Kidney (tissue), 14 donors: ENCODE measurements around the gene VWA3A. TPM values are rescaled to one million over a fixed set of nuclear protein-coding genes. Genes with fewer than 3 reads are reported as not detected.

Experiments
- DNase-seq, 5 donors: peaks; one replicate each; pipeline ENCODE4 v3.0.0-alpha.2; 2013 to 2020
- FAIRE-seq: peaks from 2 replicates; lab custom pipeline; 2012; peaks lifted over from hg19 to GRCh38; lab: Jason Lieb, UNC
- H3K27ac ChIP-seq, 2 donors: one replicate each; pipeline ENCODE4 v1.7.0; 2013; ENCODE audit warnings: low read depth in 2 of 2, low read length in 2 of 2, inconsistent platforms in 1 of 2
- H3K27me3 ChIP-seq: one replicate; pipeline ENCODE4 v1.7.1; 2013; ENCODE audit warnings: low read length, inconsistent platforms; ENCODE audit not compliant: control insufficient read depth, insufficient read depth
- H3K36me3 ChIP-seq, 3 donors: one replicate each; pipeline versions ENCODE4 v1.7.0 to v1.7.1; 2013; ENCODE audit warnings: low read length in 3 of 3, control low read depth in 1 of 3, inconsistent platforms in 1 of 3; ENCODE audit not compliant: insufficient read depth in 3 of 3, control insufficient read depth in 2 of 3
- H3K4me1 ChIP-seq, 3 donors: one replicate each; pipeline versions ENCODE4 v1.7.0 to v1.7.1; 2013; ENCODE audit warnings: low read length in 3 of 3, inconsistent platforms in 1 of 3, low read depth in 1 of 3; ENCODE audit not compliant: control insufficient read depth in 2 of 3, insufficient read depth in 2 of 3
- H3K4me3 ChIP-seq, 3 donors: one replicate each; pipeline versions ENCODE4 v1.7.0 to v1.8.1; 2013; ENCODE audit warnings: low read length in 3 of 3, control low read depth in 1 of 3, inconsistent platforms in 1 of 3
- H3K9ac ChIP-seq, 3 donors: one replicate each; pipeline versions ENCODE4 v1.7.0 to v1.7.1; 2013; ENCODE audit warnings: low read length in 3 of 3, control low read depth in 1 of 3, inconsistent platforms in 1 of 3
- H3K9me3 ChIP-seq, 3 donors: one replicate each; pipeline versions ENCODE4 v1.7.0 to v1.7.1; 2013; ENCODE audit warnings: low read length in 3 of 3, control low read depth in 1 of 3, inconsistent platforms in 1 of 3; ENCODE audit not compliant: control insufficient read depth in 2 of 3, insufficient read depth in 1 of 3
- CTCF ChIP-seq: IDR thresholded peaks from 3 replicates; pipeline ENCODE4 v1.5.1; 2012; ENCODE audit warnings: mild to moderate bottlenecking, moderate library complexity, borderline replicate concordance; ENCODE audit not compliant: insufficient read depth; ENCODE audit errors: extremely low read depth
- intact Hi-C: fragments of 100-400 bp; cut with DNase I; formaldehyde crosslinking; loops from one replicate; pipeline ENCODE4 v1.11.1; 2022
- polyA plus RNA-seq: library from polyadenylated mRNA; stranded (reverse); fragments of 350-450 nt; fragmentation: Illumina TruSeq; extraction: RNeasy Lipid Tissue Mini Kit (QIAGEN cat#74804); gene quantifications from one replicate; pipeline ENCODE4 v1.2.3, GENCODE V29; 2014; ENCODE audit warnings: low read depth, low replicate concordance; ENCODE audit not compliant: insufficient read depth
- total RNA-seq: library from RNA; stranded (reverse); fragmentation: NEBNext Ultra II Directional; extraction: Animal tissue kit (Norgen Biotek cat#: 25700); gene quantifications from one replicate; pipeline ENCODE4 v1.2.1, GENCODE V29; 2021
- donor health status: control.
- donor health status: control.
- donor health status: control.
- donor health status: control.
- donor health status: control.
- donor health status: DM: yes; HTN: yes; CAD: no.
- donor health status: Normal renal cell carcinoma (clear cell type).

VWA3A gene
- total and polyA plus RNA-seq, 2 donors from 2014 or later, result 0.13 to 0.76 TPM

- H3K4me1 ChIP-seq, result no peaks in the 10 kb centered on the region
- DNase-seq, result no peak
- TF ChIP-seq CTCF, result no peak
- H3K9ac ChIP-seq, result no peak overlapping the region
- no peaks in the 10 kb centered on the region for H3K27me3 ChIP-seq
- intact Hi-C loops, result no loop called here
- no peaks in the 10 kb centered on the region for H3K9me3 ChIP-seq
- peaks cover 0 to 3% (median 0%) of the 10 kb centered on the region in 3 donors for H3K36me3 ChIP-seq
- no peak overlapping the region for H3K27ac ChIP-seq
- no peak overlapping the region for H3K4me3 ChIP-seq
- FAIRE-seq, result no peak
Measured at GRCh38 chr16:22081050-22081449, 11.3 kb upstream of the VWA3A start.

GRCh38 chr16:22086440-22086839, 5.9 kb upstream of the VWA3A start:
- no peak for FAIRE-seq
- no peaks in the 10 kb centered on the region for H3K27me3 ChIP-seq
- TF ChIP-seq CTCF, result no peak
- no peak overlapping the region for H3K4me3 ChIP-seq
- intact Hi-C loops, result no loop called here
- H3K36me3 ChIP-seq, result peaks cover 0 to 4% (median 0%) of the 10 kb centered on the region in 3 donors
- no peaks in the 10 kb centered on the region for H3K4me1 ChIP-seq
- H3K9ac ChIP-seq, result no peak overlapping the region
- H3K27ac ChIP-seq, result no peak overlapping the region
- H3K9me3 ChIP-seq, result no peaks in the 10 kb centered on the region
- DNase-seq, result no peak

GRCh38 chr16:22088642-22089041, 3.7 kb upstream of the VWA3A start:
- peaks cover 0 to 2% (median 0%) of the 10 kb centered on the region in 3 donors for H3K4me1 ChIP-seq
- no peak for FAIRE-seq
- intact Hi-C loops, result no loop called here
- no peak overlapping the region for H3K9ac ChIP-seq
- no peak overlapping the region for H3K4me3 ChIP-seq
- no peak overlapping the region for H3K27ac ChIP-seq
- no peak for TF ChIP-seq CTCF
- DNase-seq, result no peak
- H3K9me3 ChIP-seq, result no peaks in the 10 kb centered on the region
- no peaks in the 10 kb centered on the region for H3K27me3 ChIP-seq
- H3K36me3 ChIP-seq, result peaks cover 0 to 4% (median 0%) of the 10 kb centered on the region in 3 donors

- intact Hi-C loops, result no loop called here
- Histone ChIP-seq H3K9ac (no peak overlapping the region), H3K4me3 (no peak overlapping the region), H3K4me1 (peaks cover 0 to 2% (median 0%) of the 10 kb centered on the region in 3 donors), H3K9me3 (no peaks in the 10 kb centered on the region), H3K27ac (no peak overlapping the region), H3K36me3 (peaks cover 0 to 4% (median 0%) of the 10 kb centered on the region in 3 donors), H3K27me3 (no peaks in the 10 kb centered on the region)
- DNase-seq (no peak), FAIRE-seq (no peak)
- TF ChIP-seq CTCF, result no peak
Measured at GRCh38 chr16:22089910-22090309, 2.4 kb upstream of the VWA3A start.
